GM18858 (cell line): ENCODE measurements around the gene SLC17A1.
"Not testable (repeated sequence)": the region's sequence is repeated elsewhere in the genome, so short reads cannot be mapped to it uniquely, and the experiment has no call there.

Source experiments
- ATAC-seq: cut with Tn5 transposase; IDR thresholded peaks from one replicate; pipeline ENCODE4 v1.9.1; 2021; ENCODE audit not compliant: unreplicated experiment

The SLC17A1 gene

DNA sequence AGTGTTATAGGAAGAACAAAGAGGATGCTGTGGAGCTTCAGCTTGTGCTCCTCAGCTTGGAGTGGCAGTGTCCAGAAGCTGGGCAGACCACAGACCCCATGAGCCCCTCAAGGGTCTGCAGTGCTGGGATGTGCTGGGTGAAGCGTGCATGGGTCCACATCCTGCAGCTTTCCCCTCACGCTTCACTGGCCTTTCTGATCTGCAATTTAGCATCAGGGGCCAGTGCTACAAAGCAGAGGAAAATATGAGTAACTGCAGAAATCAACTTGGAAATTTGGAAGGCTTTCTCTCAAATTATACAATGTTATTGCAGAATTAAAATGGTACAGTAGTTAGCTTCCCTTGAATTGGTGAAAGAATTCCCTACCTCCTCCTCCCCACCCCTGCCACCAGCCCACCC is 67.2 kb downstream of the SLC17A1 start:
- ATAC-seq: no peak

DNA sequence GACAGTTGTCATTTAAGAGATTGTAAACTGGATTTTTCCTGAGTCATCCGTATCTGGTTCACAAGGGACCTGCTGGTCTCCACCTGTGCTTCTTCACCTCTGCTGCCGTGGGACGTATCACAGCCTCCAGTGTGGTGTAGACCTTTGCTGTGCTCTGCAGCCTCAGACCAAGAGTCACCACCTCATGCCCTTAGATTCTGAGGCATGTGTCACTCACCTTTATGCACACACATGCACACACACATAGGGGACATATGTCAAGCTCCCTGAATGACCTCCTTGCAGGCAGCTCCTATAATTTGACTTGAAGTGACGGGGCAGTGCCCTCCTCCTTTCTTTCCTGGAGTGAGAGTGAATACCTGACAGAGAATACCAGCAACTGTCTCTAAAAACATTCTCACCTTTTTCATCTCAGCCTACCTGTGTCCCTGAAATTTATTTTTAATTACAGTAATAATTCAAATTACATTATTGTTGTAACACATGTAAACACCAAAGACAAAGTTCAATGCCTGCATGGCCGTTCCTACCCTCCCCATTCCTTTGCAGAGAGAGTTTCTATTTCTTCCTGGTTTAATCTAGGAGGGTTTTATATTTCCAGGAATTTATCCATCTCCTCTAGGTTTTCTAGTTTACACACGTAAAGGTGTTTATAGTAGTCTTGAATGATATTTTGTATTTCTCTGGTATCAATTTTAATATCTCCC is 73.8 kb downstream of the SLC17A1 start:
- ATAC-seq: no peak

DNA sequence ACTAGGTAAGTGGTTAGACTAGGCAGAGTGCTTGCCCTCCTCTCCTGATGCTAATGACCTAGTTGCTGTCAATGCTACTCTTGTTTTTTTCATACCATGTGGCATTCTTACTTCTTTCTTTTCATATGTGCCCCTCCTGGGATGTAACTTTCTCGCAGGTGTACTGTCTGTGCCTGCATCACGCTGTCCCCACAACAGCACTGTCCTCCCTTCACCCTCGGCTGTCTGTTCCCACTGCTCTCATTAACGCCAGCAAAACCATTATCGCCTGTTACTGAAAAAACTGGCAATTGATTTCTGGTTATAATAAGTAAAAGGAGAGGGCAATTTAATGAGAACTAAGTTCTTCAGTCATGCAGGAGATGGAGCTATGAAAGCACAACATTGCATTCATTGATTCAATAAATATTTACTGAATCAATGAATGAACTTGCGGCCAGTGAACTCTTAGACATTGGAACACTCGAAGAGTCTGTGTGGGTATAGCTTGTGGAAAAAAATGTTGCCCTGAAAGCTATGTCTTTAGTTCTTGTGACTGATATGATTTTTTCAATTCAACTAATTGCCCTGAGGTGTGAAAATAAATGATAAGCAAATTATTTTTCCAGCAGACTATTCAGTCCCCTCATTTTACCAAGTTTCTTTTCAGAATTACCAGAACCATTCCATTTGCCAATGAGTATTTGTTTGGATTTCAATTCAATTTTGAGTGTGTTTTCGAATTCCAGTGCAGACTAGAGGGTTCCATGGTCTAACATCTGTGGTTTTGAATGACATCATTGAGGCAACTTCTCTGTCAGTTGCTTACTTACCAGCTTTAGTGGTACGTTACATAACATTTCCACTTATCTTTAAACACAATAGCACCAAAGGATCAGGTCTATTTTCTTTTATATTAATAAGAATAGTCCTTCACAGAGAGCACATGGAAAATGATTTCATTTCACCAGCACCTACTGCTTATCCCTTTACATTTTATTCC is 75.2 kb downstream of the SLC17A1 start:
- ATAC-seq: no peak

DNA sequence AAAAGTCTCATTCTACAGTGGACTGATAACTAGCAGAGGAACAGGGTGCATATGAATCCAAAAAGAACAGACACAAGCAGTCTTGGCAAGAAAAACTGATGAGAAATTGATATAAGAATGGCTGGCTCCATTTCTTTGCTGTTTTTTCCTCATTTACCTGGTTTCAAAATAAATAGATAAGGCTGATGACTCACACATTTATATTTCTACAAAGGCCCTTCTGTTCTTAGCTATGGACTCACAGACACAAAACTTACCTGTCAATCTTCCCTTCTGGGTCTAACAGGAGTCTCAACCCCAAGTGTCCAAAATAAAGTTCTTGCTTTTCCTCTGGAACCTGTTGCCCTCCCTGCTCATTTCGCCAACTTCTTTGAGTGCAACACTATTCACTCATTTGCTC is 76.4 kb downstream of the SLC17A1 start:
- ATAC-seq: no peak

DNA sequence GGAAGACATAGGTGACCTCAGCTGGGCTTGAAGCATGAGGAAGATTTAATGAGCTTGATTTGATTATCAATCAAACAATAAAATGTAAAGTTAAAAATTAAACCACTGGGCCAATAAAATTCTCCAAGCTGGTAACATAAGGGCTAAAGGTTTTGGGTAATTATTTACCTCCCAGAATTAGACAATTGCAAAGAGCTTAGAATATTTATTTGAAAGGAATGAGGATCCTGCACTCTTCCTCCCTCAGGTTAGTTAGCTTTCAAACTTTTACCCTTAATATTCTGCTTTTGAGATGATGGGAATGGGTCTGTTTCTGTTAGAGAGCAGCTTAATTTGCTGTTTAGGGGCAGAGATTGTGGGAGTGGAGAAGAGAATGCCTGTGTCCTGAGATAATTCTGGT is 77.3 kb downstream of the SLC17A1 start, which contains the start of gene SLC17A4:
Gene SLC17A4, plus strand, starts transcription at position 208 of the 400 bp plus-strand sequence. CDS start 7,221 bp downstream, outside the sequence.
- ATAC-seq: no peak

DNA sequence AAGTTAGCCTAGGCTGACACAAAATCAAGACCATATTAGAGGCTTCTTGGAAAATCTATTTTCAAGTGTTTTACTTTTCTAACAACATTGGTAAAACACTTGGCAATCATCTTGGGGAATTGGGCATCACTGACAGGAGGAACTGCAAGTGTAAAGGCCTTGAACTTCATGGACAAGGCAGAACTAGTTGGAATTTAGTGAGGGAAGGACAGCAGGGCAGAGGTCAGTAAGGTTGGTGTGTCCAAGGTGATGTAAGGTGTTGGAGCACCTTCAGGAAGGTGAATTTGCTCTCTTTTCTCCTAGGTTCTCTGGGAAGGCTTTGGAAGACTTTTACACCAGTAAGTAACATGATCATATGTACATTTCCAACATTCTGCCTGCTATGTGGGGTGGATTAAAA is 78.8 kb downstream of the SLC17A1 start:
- no peak for ATAC-seq

DNA sequence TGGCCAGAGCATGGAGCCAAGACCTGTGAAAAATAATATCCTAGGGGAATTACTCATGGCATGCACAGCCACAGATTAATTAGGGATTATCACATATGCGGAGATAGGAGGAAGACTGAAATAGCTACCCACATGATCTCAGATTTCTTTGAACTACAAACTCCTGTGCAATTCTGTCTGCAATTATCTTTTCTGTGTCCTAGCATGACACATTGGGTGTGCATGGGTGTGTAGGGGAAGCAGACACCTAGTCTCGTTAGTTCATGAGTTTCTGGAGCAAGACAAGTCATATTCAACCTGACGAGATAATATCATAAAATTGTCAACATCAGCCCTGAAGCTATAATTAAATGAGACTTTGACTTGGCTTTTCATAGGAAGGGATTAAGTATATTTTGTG is 80.9 kb downstream of the SLC17A1 start:
- ATAC-seq: no peak

DNA sequence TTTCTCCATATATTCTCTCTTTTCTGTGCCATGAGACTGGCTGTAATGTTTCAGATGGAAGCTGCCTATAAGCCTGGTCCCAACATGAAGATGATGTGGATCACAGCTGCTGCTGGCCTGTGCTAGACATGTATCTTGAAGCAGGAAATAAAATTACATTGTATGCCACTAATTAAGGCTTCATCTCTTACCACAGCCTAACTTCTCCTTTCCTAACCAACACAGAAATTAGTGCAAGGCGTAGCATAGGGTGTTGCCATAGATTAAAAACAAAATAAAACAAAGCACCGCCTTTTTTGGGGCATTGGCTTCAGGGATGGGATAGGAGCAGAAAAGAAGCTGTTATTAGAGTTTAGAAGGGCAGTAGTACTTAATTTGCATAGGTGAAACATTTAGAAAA is 82.0 kb downstream of the SLC17A1 start:
- ATAC-seq: no peak

DNA sequence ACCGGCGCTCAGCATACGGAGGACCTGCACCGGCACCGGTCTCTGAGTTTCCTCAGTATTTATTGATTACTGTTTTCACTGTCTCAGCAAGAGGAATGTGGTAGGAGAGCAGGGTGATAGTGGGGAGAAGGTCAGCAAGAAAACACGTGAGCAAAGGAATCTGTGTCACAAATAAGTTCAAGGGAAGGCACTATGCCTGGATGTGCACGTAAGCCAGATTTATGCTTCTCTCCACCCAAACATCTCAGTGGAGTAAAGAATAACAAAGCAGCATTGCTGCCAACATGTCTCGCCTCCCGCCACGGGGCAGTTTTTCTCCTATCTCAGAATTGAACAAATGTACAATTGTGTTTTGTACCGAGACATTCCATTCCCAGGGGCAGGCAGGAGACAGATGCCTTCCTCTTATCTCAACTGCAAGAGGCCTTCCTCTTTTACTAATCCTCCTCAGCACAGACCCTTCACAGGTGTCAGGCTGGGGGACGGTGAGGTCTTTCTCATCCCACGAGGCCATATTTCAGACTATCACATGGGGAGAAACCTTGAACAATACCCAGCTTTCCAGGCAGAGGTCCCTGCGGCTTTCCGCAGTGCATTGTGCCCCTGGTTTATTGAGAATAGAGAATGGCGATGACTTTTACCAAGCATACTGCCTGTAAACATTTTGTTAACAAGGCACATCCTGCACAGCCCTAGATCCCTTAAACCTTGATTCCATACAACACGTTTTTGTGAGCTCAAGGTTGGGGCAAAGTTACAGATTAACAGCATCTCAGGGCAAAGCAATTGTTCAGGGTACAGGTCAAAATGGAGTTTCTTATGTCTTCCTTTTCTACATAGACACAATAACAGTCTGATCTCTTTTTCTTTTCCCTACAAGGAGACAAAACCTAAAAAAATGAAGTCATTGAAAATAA is 83.0 kb downstream of the SLC17A1 start:
- ATAC-seq: not testable (repeated sequence)

DNA sequence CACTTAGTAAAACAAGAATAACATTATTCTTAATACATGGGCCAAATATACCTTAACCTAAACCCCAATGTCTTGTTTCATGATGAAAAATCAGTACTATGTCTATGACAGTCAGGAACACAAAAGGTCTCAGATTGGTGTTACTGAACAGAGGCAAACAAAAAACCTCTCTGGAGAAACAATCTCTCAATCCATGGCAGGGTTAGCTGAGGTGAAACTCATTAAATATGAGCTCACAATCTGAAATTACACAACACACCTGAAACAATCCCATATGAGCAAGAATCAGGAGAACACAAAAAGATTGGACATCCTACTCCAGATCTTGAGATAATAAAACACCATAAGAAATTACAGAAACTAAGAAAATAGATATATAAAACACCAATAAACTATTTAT is 83.8 kb downstream of the SLC17A1 start:
- ATAC-seq: no peak

DNA sequence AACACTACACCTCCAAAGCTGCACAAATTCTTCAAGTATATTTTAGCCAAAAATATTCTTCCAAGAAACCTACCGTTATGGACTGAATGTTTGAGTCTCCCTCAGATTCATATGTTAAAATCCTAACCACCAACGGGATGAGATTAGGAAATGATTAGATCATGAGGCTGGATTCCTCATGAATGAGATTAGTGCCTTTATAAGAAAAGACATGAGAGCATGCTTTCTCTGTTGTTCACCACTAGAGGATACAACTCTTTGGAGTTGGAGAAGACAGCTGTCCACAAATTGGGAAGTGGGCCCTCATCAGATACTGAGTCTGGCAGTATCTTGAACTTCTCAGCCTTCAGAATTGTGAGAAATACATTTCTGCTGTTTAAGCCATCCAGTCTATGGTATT is 84.4 kb downstream of the SLC17A1 start:
- ATAC-seq: no peak

DNA sequence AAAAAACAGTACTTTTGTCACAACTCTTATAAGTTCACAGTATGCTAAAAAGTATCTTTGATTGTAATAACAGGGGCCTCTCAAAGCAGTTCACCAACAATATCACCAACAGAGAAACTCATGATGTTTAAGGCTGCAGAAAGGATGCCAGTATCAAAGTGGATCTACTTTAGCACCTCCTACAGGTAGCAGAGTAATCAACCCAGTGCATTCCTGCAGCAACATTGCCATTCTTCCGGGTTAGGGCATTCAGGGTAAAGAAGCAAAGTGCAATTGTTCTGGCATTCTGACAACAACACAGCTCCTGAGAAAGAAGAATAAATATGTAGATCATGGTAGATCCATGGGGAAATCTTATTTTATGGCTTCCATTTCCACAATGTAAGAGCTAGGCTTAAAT is 84.9 kb downstream of the SLC17A1 start:
- no peak for ATAC-seq

DNA sequence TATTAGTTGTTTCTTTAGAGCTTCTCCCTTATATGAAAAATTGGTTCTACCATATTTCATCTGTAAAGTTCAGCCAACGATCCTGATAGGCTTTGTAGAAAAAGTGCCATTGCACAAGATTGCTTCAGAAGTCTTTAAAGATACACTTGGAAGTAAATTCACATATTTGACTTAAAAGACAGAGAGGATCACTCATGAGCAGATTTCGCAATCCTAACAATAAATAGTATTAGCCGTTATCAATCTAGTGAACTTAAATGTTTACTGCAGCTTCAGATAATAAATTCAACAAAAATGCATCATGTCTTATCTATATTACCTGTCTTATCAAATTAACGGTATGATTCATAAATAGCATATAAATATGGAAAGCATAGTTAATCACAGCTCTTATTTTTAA is 86.0 kb downstream of the SLC17A1 start:
- no peak for ATAC-seq

DNA sequence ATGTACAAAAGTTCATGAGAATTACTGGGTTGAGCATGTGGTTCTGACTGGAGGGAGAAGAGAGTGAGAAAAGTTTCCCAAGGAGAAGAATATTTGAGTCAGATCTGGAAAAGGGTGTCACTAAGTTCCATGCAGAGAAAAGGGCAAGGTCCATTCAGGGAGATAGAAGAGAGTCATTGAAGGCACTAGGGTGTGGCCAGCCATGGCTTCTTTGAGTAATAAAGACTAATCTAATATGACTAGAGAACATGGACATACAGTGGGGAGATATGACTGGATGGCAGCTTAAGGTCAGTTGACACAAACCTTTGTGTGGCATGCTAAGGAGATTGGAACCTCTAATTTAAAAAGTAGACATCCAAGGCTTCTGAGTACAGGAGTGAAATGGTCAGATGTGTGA is 88.0 kb downstream of the SLC17A1 start:
- no peak for ATAC-seq

DNA sequence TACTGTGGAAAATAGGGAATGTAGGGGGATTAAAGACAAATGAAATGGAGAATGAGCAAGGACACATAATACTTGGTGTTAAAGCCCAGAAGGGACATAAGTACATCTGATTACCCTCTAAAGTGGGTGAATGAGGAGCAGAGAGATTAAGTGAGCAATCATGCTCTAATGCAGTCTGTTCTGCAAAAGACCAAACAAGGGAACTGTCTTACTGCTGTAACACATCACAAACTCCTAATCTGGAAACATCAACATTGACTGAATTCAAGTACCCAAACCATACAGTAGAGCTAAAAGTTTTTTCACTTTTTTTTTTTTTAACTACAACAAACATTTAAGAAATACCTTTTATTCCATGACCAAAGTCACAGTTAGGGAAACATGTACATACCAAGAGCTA is 96.6 kb downstream of the SLC17A1 start:
- ATAC-seq: no peak
